HEK293 (cell line): Measurements from ENCODE around the gene FOXS1.

Experiments
- CTCF ChIA-PET: fragments of 350-600 bp; formaldehyde crosslinking; extraction: SDS; loops from one replicate; lab custom pipeline; 2021; ENCODE audit warnings: antibody characterized with exemption; lab: Yijun Ruan, JAX
- POLR2A ChIA-PET: fragments of 300-600 bp; formaldehyde crosslinking; extraction: SDS; loops from one replicate; lab custom pipeline; 2020; ENCODE audit warnings: antibody characterized with exemption, inconsistent platforms; lab: Yijun Ruan, JAX
- H3K27ac ChIP-seq: fragments of 200-500 bp; sonication (Bioruptor generic); 2 replicates; pipeline ENCODE4 v1.5.1; 2014; ENCODE audit warnings: low read depth, low read length, control low read depth, inconsistent platforms; ENCODE audit errors: extremely low read depth
- H3K36me3 ChIP-seq, 2 experiments: fragments of 200-500 bp in 1 of 2; sonication (Bioruptor generic) in 1 of 2; 1 replicate in 1 of 2; 2 replicates in 1 of 2; pipeline ENCODE4 v1.5.1; 2014 to 2017; ENCODE audit warnings: inconsistent platforms in 2 of 2, low read length in 2 of 2; ENCODE audit not compliant: control insufficient read depth in 2 of 2, insufficient read depth in 1 of 2
- H3K4me1 ChIP-seq: fragments of 200-500 bp; sonication (Bioruptor generic); 2 replicates; pipeline ENCODE4 v1.5.1; 2014; ENCODE audit warnings: mild to moderate bottlenecking, low read length, inconsistent platforms; ENCODE audit not compliant: control insufficient read depth, insufficient read depth
- H3K4me3 ChIP-seq: 2 replicates; pipeline ENCODE4 v1.5.1; 2011; ENCODE audit warnings: low read depth, mild to moderate bottlenecking, control low read depth, low read length, moderate library complexity
- H3K9me3 ChIP-seq: fragments of 200-500 bp; sonication (Bioruptor generic); 2 replicates; pipeline ENCODE4 v1.5.1; 2014; ENCODE audit warnings: low read depth, low read length, inconsistent platforms; ENCODE audit not compliant: control insufficient read depth, insufficient read depth
- HIC1 ChIP-seq: fragments of 450-650 bp; formaldehyde crosslinking; IDR thresholded peaks from 2 replicates; pipeline ENCODE4 v1.5.1; 2016; ENCODE audit warnings: missing biosample characterization, missing genetic modification characterization
- KLF1 ChIP-seq: fragments of 450-650 bp; formaldehyde crosslinking; IDR thresholded peaks from 2 replicates; pipeline ENCODE4 v1.5.1; 2016; ENCODE audit warnings: missing biosample characterization, missing genetic modification characterization
- MEIS1 ChIP-seq: sonication (generic); formaldehyde crosslinking; IDR thresholded peaks from 2 replicates; pipeline ENCODE4 v1.8.1; 2022; ENCODE audit warnings: missing genetic modification reagents, mild to moderate bottlenecking, borderline replicate concordance
- PRDM6 ChIP-seq: fragments of 450-650 bp; formaldehyde crosslinking; IDR thresholded peaks from 2 replicates; pipeline ENCODE4 v1.5.1; 2017; ENCODE audit warnings: missing biosample characterization, missing genetic modification characterization
- ZBTB6 ChIP-seq: fragments of 450-650 bp; formaldehyde crosslinking; IDR thresholded peaks from 2 replicates; pipeline ENCODE4 v1.5.1; 2017; ENCODE audit warnings: missing biosample characterization, missing genetic modification characterization
- ZIC2 ChIP-seq: fragments of 450-650 bp; formaldehyde crosslinking; IDR thresholded peaks from 2 replicates; pipeline ENCODE4 v1.5.1; 2016; ENCODE audit warnings: missing biosample characterization, missing genetic modification characterization
- ZNF132 ChIP-seq: fragments of 450-650 bp; formaldehyde crosslinking; IDR thresholded peaks from 2 replicates; pipeline ENCODE4 v1.5.1; 2017; ENCODE audit warnings: missing biosample characterization, missing genetic modification characterization, borderline replicate concordance
- ZNF140 ChIP-seq: fragments of 450-650 bp; formaldehyde crosslinking; IDR thresholded peaks from 2 replicates; pipeline ENCODE4 v1.5.1; 2016; ENCODE audit warnings: missing biosample characterization, missing genetic modification characterization
- ZNF335 ChIP-seq: fragments of 450-650 bp; formaldehyde crosslinking; conservative IDR thresholded peaks from 2 replicates; pipeline ENCODE4 v1.5.1; 2016; ENCODE audit warnings: missing biosample characterization, missing genetic modification characterization
- ZNF416 ChIP-seq: fragments of 450-650 bp; formaldehyde crosslinking; IDR thresholded peaks from 2 replicates; pipeline ENCODE4 v1.5.1; 2016; ENCODE audit warnings: missing biosample characterization, missing genetic modification characterization
- ZNF596 ChIP-seq: fragments of 450-650 bp; IDR thresholded peaks from 2 replicates; pipeline ENCODE4 v1.5.0; 2018; ENCODE audit warnings: missing biosample characterization, mild to moderate bottlenecking, missing genetic modification characterization, moderate library complexity
- ZNF600 ChIP-seq: fragments of 450-650 bp; formaldehyde crosslinking; IDR thresholded peaks from 2 replicates; pipeline ENCODE4 v1.5.1; 2016; ENCODE audit warnings: missing biosample characterization, missing genetic modification characterization
- ZNF704 ChIP-seq: fragments of 450-650 bp; formaldehyde crosslinking; IDR thresholded peaks from 2 replicates; pipeline ENCODE4 v1.5.1; 2016; ENCODE audit warnings: missing biosample characterization, missing genetic modification characterization

FOXS1 gene

GRCh38 chr20:31851240-31851955 is 6.0 kb upstream of the FOXS1 start:
- TF ChIP-seq ZBTB6 (tag by site-specific recombination) (peak; percentile 23; the same call in 1 of the 2 replicates), ZIC2 (peak; percentile 22; the same call in 1 of the 2 replicates), KLF1 (tag by site-specific recombination) (no peak), ZNF600 (tag by site-specific recombination) (peak; percentile 93)
- no peaks in the 10 kb centered on the region for H3K9me3 ChIP-seq
- CTCF ChIA-PET = interaction anchor here (0.7 to 6.9 kb wide), 19 partner anchors 9 to 241 kb away, joined by 3 to 128 read pairs (median 6); partner anchors contain the start of gene PDRG1
- H3K36me3 ChIP-seq = no peaks in the 10 kb centered on the region
- H3K4me1 ChIP-seq = no peaks in the 10 kb centered on the region
- H3K4me3 ChIP-seq = no peak overlapping the region
- POLR2A ChIA-PET = no interaction called here
- no peak overlapping the region for H3K27ac ChIP-seq

GRCh38 chr20:31849306-31849930 is 4.0 kb upstream of the FOXS1 start:
- Histone ChIP-seq H3K36me3 (no peaks in the 10 kb centered on the region), H3K9me3 (no peaks in the 10 kb centered on the region), H3K4me3 (no peak overlapping the region), H3K4me1 (no peaks in the 10 kb centered on the region), H3K27ac (no peak overlapping the region)
- ChIA-PET POLR2A (no interaction called here), CTCF (interaction anchor here (0.7 to 4.9 kb wide), 6 partner anchors 14 to 241 kb away, joined by 3 to 87 read pairs (median 3); no protein-coding TSS in a partner anchor)
- no peak for TF ChIP-seq ZNF416 (tag by site-specific recombination)
- 0 out of 2 replicates have a peak, but pooled peaks have one; percentile 2 for TF ChIP-seq HIC1
- TF ChIP-seq ZNF140 (tag by site-specific recombination) = no peak

GRCh38 chr20:31848088-31848999 is 2.9 kb upstream of the FOXS1 start:
- H3K9me3 ChIP-seq = no peaks in the 10 kb centered on the region
- CTCF ChIA-PET = interaction anchor here (0.7 to 4.9 kb wide), 7 partner anchors 13 to 183 kb away, joined by 3 to 87 read pairs (median 5); partner anchors contain the start of gene PDRG1
- H3K27ac ChIP-seq = no peak overlapping the region
- H3K4me1 ChIP-seq = no peaks in the 10 kb centered on the region
- POLR2A ChIA-PET = interaction anchor here (0.6 kb wide), 1 partner anchor 180 kb away, joined by 5 read pairs; no protein-coding TSS in a partner anchor
- TF ChIP-seq PRDM6 (tag by site-specific recombination) (no peak), ZNF596 (tag by site-specific recombination) (no peak), ZNF132 (no peak), ZNF704 (tag by site-specific recombination) (no peak), MEIS1 (CRISPR knock-in tag) (no peak), ZNF335 (tag by site-specific recombination) (no peak)
- no peaks in the 10 kb centered on the region for H3K36me3 ChIP-seq
- H3K4me3 ChIP-seq = no peak overlapping the region
